Left ventricle myocardium inferior (tissue), 1 donor: ENCODE results near the gene YPEL5. TPM values are rescaled to one million over a fixed set of nuclear protein-coding genes. Genes with fewer than 3 reads are reported as not detected.
A peak's percentile ranks its signal among the peaks of the same experiment; 100 is the strongest.
"Not testable (repeated sequence)": the region's sequence is repeated elsewhere in the genome, so short reads cannot be mapped to it uniquely, and the experiment has no call there.

Experiments used
- DNase-seq: peaks from one replicate; pipeline ENCODE4 v3.0.0-alpha.2; 2020
- H3K27ac ChIP-seq: fragments of 200-600 bp; replicated peaks from 2 replicates; pipeline ENCODE4 v1.8.0; 2021
- H3K27me3 ChIP-seq: fragments of 200-600 bp; 2 replicates; pipeline ENCODE4 v1.8.0; 2021; ENCODE audit warnings: low read depth
- H3K36me3 ChIP-seq: fragments of 200-600 bp; 2 replicates; pipeline ENCODE4 v1.8.0; 2021
- H3K4me1 ChIP-seq: fragments of 200-600 bp; 2 replicates; pipeline ENCODE4 v1.8.0; 2021
- H3K4me3 ChIP-seq: fragments of 200-600 bp; 2 replicates; pipeline ENCODE4 v1.8.0; 2021; ENCODE audit warnings: mild to moderate bottlenecking, moderate library complexity
- H3K9me3 ChIP-seq: fragments of 200-600 bp; replicated peaks from 2 replicates; pipeline ENCODE4 v1.8.0; 2021
- CTCF ChIP-seq: fragments of 200-600 bp; IDR thresholded peaks from 2 replicates; pipeline ENCODE4 v1.8.0; 2021; ENCODE audit warnings: antibody characterized with exemption, mild to moderate bottlenecking, borderline replicate concordance
- intact Hi-C: fragments of 100-400 bp; cut with micrococcal nuclease; formaldehyde crosslinking; loops from one replicate; pipeline ENCODE4 v1.11.0; 2022
- total RNA-seq: library from RNA; stranded (reverse); fragmentation: NEBNext Ultra II Directional; extraction: Animal tissue kit (Norgen Biotek cat#: 25700); gene quantifications from one replicate; pipeline ENCODE4 v1.2.1, GENCODE V29; 2021
- donor health status: DM: no; HTN: yes; CAD: no; lungs with severe emphysema.

The YPEL5 gene
- total RNA-seq, 1 donor from 2014 or later: 63.6 TPM

- Histone ChIP-seq H3K4me3 (no peak overlapping the region), H3K36me3 (no peaks in the 10 kb centered on the region), H3K27me3 (no peaks in the 10 kb centered on the region), H3K9me3 (no peaks in the 10 kb centered on the region), H3K27ac (no peak overlapping the region), H3K4me1 (peaks cover 7% of the 10 kb centered on the region)
- TF ChIP-seq CTCF: no peak
- no peak for DNase-seq
- intact Hi-C loops: no loop called here
These were observed 5.7 kb upstream of the YPEL5 start for GRCh38 chr2:30141136-30141535.

- intact Hi-C loops: no loop called here
- Histone ChIP-seq H3K4me3 (no peak overlapping the region), H3K4me1 (peaks cover 26% of the 10 kb centered on the region), H3K27me3 (no peaks in the 10 kb centered on the region), H3K36me3 (no peaks in the 10 kb centered on the region), H3K27ac (no peak overlapping the region), H3K9me3 (no peaks in the 10 kb centered on the region)
- TF ChIP-seq CTCF: no peak
- DNase-seq: no peak
These were observed 2.5 kb upstream of the YPEL5 start for GRCh38 chr2:30144260-30144659.

- H3K27ac ChIP-seq, H3K36me3 ChIP-seq, intact Hi-C loops, H3K9me3 ChIP-seq, H3K4me3 ChIP-seq, DNase-seq, H3K27me3 ChIP-seq: not testable (repeated sequence)
- H3K4me1 ChIP-seq: peaks cover 33% of the 10 kb centered on the region
These were observed 1.9 kb upstream of the YPEL5 start for GRCh38 chr2:30144951-30145350.

GRCh38 chr2:30145826-30146336 lies 926 bp upstream of the YPEL5 start:
- H3K4me3 ChIP-seq: peak overlapping the region; percentile 88
- H3K9me3 ChIP-seq: no peaks in the 10 kb centered on the region
- no peak for TF ChIP-seq CTCF
- H3K27ac ChIP-seq: peak overlapping the region; percentile 86
- H3K36me3 ChIP-seq: no peaks in the 10 kb centered on the region
- H3K27me3 ChIP-seq: no peaks in the 10 kb centered on the region
- H3K4me1 ChIP-seq: peaks cover 42% of the 10 kb centered on the region
- no peak for DNase-seq
- intact Hi-C loops: no loop called here

- DNase-seq: peak; percentile 38
- no peaks in the 10 kb centered on the region for H3K9me3 ChIP-seq
- H3K4me1 ChIP-seq: peaks cover 56% of the 10 kb centered on the region
- peaks cover 5% of the 10 kb centered on the region for H3K36me3 ChIP-seq
- intact Hi-C loops: no loop called here
- peak overlapping the region; percentile 97 for H3K27ac ChIP-seq
- H3K27me3 ChIP-seq: no peaks in the 10 kb centered on the region
- no peak for TF ChIP-seq CTCF
- H3K4me3 ChIP-seq: peak overlapping the region; percentile 88
These were observed 448 bp downstream of the YPEL5 start for GRCh38 chr2:30147196-30147714.

- DNase-seq: peak; percentile 84
- H3K4me3 ChIP-seq: peak overlapping the region; percentile 88
- no peaks in the 10 kb centered on the region for H3K9me3 ChIP-seq
- H3K27me3 ChIP-seq: no peaks in the 10 kb centered on the region
- H3K4me1 ChIP-seq: peaks cover 62% of the 10 kb centered on the region
- TF ChIP-seq CTCF: peak; percentile 64
- intact Hi-C loops: no loop called here
- H3K36me3 ChIP-seq: peaks cover 6% of the 10 kb centered on the region
- peak overlapping the region; percentile 97 for H3K27ac ChIP-seq
These were observed 1.2 kb downstream of the YPEL5 start for GRCh38 chr2:30147715-30148610.
